PC-3 (cell line): ENCODE results near the gene PCBP1. TPM values are rescaled to one million over a fixed set of nuclear protein-coding genes. Genes with fewer than 3 reads are reported as not detected.
A peak's percentile ranks its signal among the peaks of the same experiment; 100 is the strongest.

Source experiments
- ATAC-seq: fragments of 200-7000 bp; cut with Tn5 transposase; 2 replicates; pipeline ENCODE4 v1.9.1; 2020; ENCODE audit warnings: mild to moderate bottlenecking, moderate library complexity
- BruUV-seq: library from RNA; stranded (reverse); fragments of 400-500 nt; replicated peaks from 2 replicates; lab custom pipeline; 2021; lab: Mats Ljungman, UMichigan
- CTCF ChIA-PET: fragments of 300-600 bp; sonication (Branson Sonifier 250); formaldehyde crosslinking; loops from one replicate; lab custom pipeline; 2022; ENCODE audit warnings: antibody characterized with exemption; lab: Charles Lee
- POLR2A ChIA-PET: fragments of 300-600 bp; sonication (Branson Sonifier 250); formaldehyde crosslinking; loops from one replicate; lab custom pipeline; 2022; ENCODE audit warnings: antibody characterized with exemption; ENCODE audit not compliant: unreplicated experiment; lab: Charles Lee
- DNase-seq: peaks from one replicate; pipeline ENCODE4 v3.0.0-alpha.2; 2015
- H2AFZ ChIP-seq: fragments of 300-600 bp; sonication (generic); 2 replicates; pipeline ENCODE4 v1.6.0; 2016; ENCODE audit warnings: antibody characterized with exemption, low read length
- H3F3A ChIP-seq: fragments of 300-600 bp; sonication (generic); one replicate; pipeline ENCODE4 v1.6.0; 2017; ENCODE audit warnings: antibody characterized with exemption, low read length, control low read depth, mild to moderate bottlenecking; ENCODE audit not compliant: unreplicated experiment
- H3K27ac ChIP-seq: fragments of 300-600 bp; sonication (generic); 2 replicates; pipeline ENCODE4 v1.5.1; 2016; ENCODE audit warnings: mild to moderate bottlenecking, low read length
- H3K27me3 ChIP-seq: fragments of 300-600 bp; sonication (generic); 2 replicates; pipeline ENCODE4 v1.6.1; 2016; ENCODE audit warnings: low read length, mixed read lengths
- H3K36me3 ChIP-seq: fragments of 300-600 bp; sonication (generic); 2 replicates; pipeline ENCODE4 v1.6.1; 2016; ENCODE audit warnings: low read depth, mixed run types, low read length, mixed read lengths
- H3K4me1 ChIP-seq: fragments of 300-600 bp; sonication (generic); 2 replicates; pipeline ENCODE4 v1.5.1; 2016; ENCODE audit warnings: low read length; ENCODE audit not compliant: insufficient read depth
- H3K4me2 ChIP-seq: fragments of 300-600 bp; sonication (generic); 2 replicates; pipeline ENCODE4 v1.6.0; 2016; ENCODE audit warnings: low read length
- H3K4me3 ChIP-seq: fragments of 300-600 bp; sonication (generic); 2 replicates; pipeline ENCODE4 v1.5.1; 2016; ENCODE audit warnings: mild to moderate bottlenecking, low read length, mixed read lengths
- H3K79me2 ChIP-seq: fragments of 300-600 bp; sonication (generic); 2 replicates; pipeline ENCODE4 v1.6.1; 2017; ENCODE audit warnings: low read length, mixed read lengths
- H3K9ac ChIP-seq: fragments of 300-600 bp; sonication (generic); 2 replicates; pipeline ENCODE4 v1.6.0; 2016; ENCODE audit warnings: mild to moderate bottlenecking, low read length
- H3K9me2 ChIP-seq: fragments of 300-600 bp; sonication (generic); replicated peaks from 2 replicates; pipeline ENCODE4 v1.6.1; 2016; ENCODE audit warnings: mixed run types, low read length, mixed read lengths
- H3K9me3 ChIP-seq: fragments of 300-600 bp; sonication (generic); 2 replicates; pipeline ENCODE4 v1.6.1; 2016; ENCODE audit warnings: low read length, mixed read lengths
- H4K20me1 ChIP-seq: fragments of 300-600 bp; sonication (generic); 2 replicates; pipeline ENCODE4 v1.6.1; 2016; ENCODE audit warnings: low read length, mixed read lengths
- CTCF ChIP-seq: fragments of 300-600 bp; sonication (generic); conservative IDR thresholded peaks from 2 replicates; pipeline ENCODE4 v1.5.1; 2017; ENCODE audit warnings: antibody characterized with exemption, low read depth, mild to moderate bottlenecking, low read length
- EZH2 ChIP-seq: fragments of 300-600 bp; sonication (generic); IDR thresholded peaks from one replicate; pipeline ENCODE4 v1.6.1; 2017; ENCODE audit warnings: antibody characterized with exemption, mild to moderate bottlenecking, low read length; ENCODE audit not compliant: unreplicated experiment
- EZH2phosphoT487 ChIP-seq: fragments of 300-600 bp; sonication (generic); IDR thresholded peaks from 2 replicates; pipeline ENCODE4 v1.6.1; 2018; ENCODE audit warnings: mild to moderate bottlenecking, antibody characterized with exemption, low read length, borderline replicate concordance
- intact Hi-C: fragments of 100-400 bp; cut with micrococcal nuclease; formaldehyde crosslinking; loops from 2 replicates; pipeline ENCODE4 v1.9.0; 2023
- total RNA-seq: library from RNA; depleted of rRNA; stranded (reverse); fragments of >200 nt; gene quantifications from 2 replicates; pipeline ENCODE4 v1.2.3, GENCODE V29; 2014

PCBP1 gene
- total RNA-seq, 1 experiment from 2014 or later: 39.2 TPM

- DNase-seq (no peak), ATAC-seq (peak; percentile 6)
- Histone ChIP-seq H4K20me1 (no peaks in the 10 kb centered on the region), H3K4me1 (peaks cover 23% of the 10 kb centered on the region), H3F3A (no peaks in the 10 kb centered on the region), H3K9me2 (no peaks in the 10 kb centered on the region), H3K4me2 (peak overlapping the region; percentile 53), H3K4me3 (no peak overlapping the region), H3K9me3 (no peaks in the 10 kb centered on the region), H3K36me3 (no peaks in the 10 kb centered on the region), H2AFZ (peak overlapping the region; percentile 16; the same call in 1 of the 2 replicates), H3K27me3 (no peaks in the 10 kb centered on the region), H3K27ac (peak overlapping the region; percentile 56), H3K9ac (no peak overlapping the region; the same call in 1 of the 2 replicates), H3K79me2 (peaks cover 13% of the 10 kb centered on the region)
- ChIA-PET CTCF (no interaction called here), POLR2A (interaction anchor here (0.5 to 1.0 kb wide), 3 partner anchors 38 to 180 kb away, joined by 3 to 7 read pairs (median 4); no protein-coding TSS in a partner anchor)
- no peak for TF ChIP-seq EZH2
- no peak for TF ChIP-seq EZH2phosphoT487
- no peak for TF ChIP-seq CTCF
- no TSS peak for BruUV-seq
- intact Hi-C loops: no loop called here
Measured at GRCh38 chr2:70094171-70094977, 7.1 kb downstream of the PCBP1 start.

GRCh38 chr2:70094978-70095719 is 7.9 kb downstream of the PCBP1 start:
- intact Hi-C loops: no loop called here
- BruUV-seq: TSS peak; percentile 99
- Histone ChIP-seq H3K9ac (peak overlapping the region; percentile 45), H3F3A (no peaks in the 10 kb centered on the region), H3K79me2 (peaks cover 5% of the 10 kb centered on the region), H3K4me2 (peak overlapping the region; percentile 53), H3K4me3 (no peak overlapping the region), H3K27ac (peak overlapping the region; percentile 56), H2AFZ (peak overlapping the region; percentile 16; the same call in 1 of the 2 replicates), H3K9me3 (no peaks in the 10 kb centered on the region), H3K9me2 (no peaks in the 10 kb centered on the region), H4K20me1 (no peaks in the 10 kb centered on the region), H3K27me3 (no peaks in the 10 kb centered on the region), H3K36me3 (no peaks in the 10 kb centered on the region), H3K4me1 (peaks cover 17% of the 10 kb centered on the region)
- TF ChIP-seq CTCF (no peak), EZH2phosphoT487 (no peak), EZH2 (no peak)
- POLR2A ChIA-PET: interaction anchor here (0.5 to 1.0 kb wide), 3 partner anchors 33 to 181 kb away, joined by 4 to 7 read pairs (median 5); no protein-coding TSS in a partner anchor
- CTCF ChIA-PET: no interaction called here
- peak; percentile 91 for ATAC-seq
- DNase-seq: peak; percentile 90
